Mesenchymal stem cell (in vitro differentiated cells and primary cell): ENCODE measurements around the gene TXNDC15. TPM values are rescaled to one million over a fixed set of nuclear protein-coding genes. Genes with fewer than 3 reads are reported as not detected.

ENCODE experiments used
- DNase-seq: peaks from one replicate; pipeline ENCODE4 v3.0.0-alpha.2; 2013
- H2AFZ ChIP-seq: one replicate; pipeline ENCODE4 v1.6.1; 2013; ENCODE audit warnings: low read depth, mild to moderate bottlenecking, control low read depth, inconsistent platforms, low read length, moderate library complexity
- H2AK5ac ChIP-seq: 2 replicates; pipeline ENCODE4 v1.6.1; 2013; ENCODE audit warnings: low read length, moderate library complexity, mild to moderate bottlenecking, inconsistent platforms; ENCODE audit not compliant: severe bottlenecking
- H2BK120ac ChIP-seq: one replicate; pipeline ENCODE4 v1.6.1; 2013; ENCODE audit warnings: low read depth, mild to moderate bottlenecking, inconsistent platforms, low read length, moderate library complexity
- H2BK12ac ChIP-seq, 2 experiments: one replicate each; pipeline ENCODE4 v1.6.1; 2013; ENCODE audit warnings: inconsistent platforms in 2 of 2, low read length in 2 of 2, mild to moderate bottlenecking in 2 of 2, moderate library complexity in 2 of 2, control low read depth in 1 of 2
- H2BK15ac ChIP-seq: one replicate; pipeline ENCODE4 v1.6.1; 2013; ENCODE audit warnings: mild to moderate bottlenecking, low read depth, inconsistent platforms; ENCODE audit not compliant: poor library complexity, severe bottlenecking
- H2BK5ac ChIP-seq: 2 replicates; pipeline ENCODE4 v1.6.1; 2013; ENCODE audit warnings: low read depth, mild to moderate bottlenecking, low read length, control low read depth, inconsistent platforms; ENCODE audit not compliant: poor library complexity, severe bottlenecking
- H3K14ac ChIP-seq, 2 experiments: one replicate each; pipeline ENCODE4 v1.6.1; 2013; ENCODE audit warnings: inconsistent platforms in 2 of 2, low read length in 2 of 2, control low read depth in 1 of 2, mild to moderate bottlenecking in 1 of 2, moderate library complexity in 1 of 2
- H3K18ac ChIP-seq, 2 experiments: one replicate each; pipeline ENCODE4 v1.6.1; 2013; ENCODE audit warnings: inconsistent platforms in 2 of 2, low read length in 2 of 2, control low read depth in 1 of 2, low read depth in 1 of 2, mild to moderate bottlenecking in 1 of 2
- H3K23ac ChIP-seq, 2 experiments: one replicate each; pipeline ENCODE4 v1.6.1; 2013; ENCODE audit warnings: inconsistent platforms in 2 of 2, low read length in 2 of 2, mild to moderate bottlenecking in 2 of 2, moderate library complexity in 2 of 2, control low read depth in 1 of 2
- H3K27ac ChIP-seq: 2 replicates; pipeline ENCODE4 v1.5.1; 2013; ENCODE audit warnings: mild to moderate bottlenecking, moderate library complexity, low read length, control low read depth, inconsistent platforms; ENCODE audit not compliant: poor library complexity, severe bottlenecking
- H3K27me3 ChIP-seq, 2 experiments: 2 replicates each; pipeline versions ENCODE4 v1.6.1 to v1.7.0; 2013; ENCODE audit warnings: low read length in 2 of 2, mild to moderate bottlenecking in 2 of 2, moderate library complexity in 2 of 2, control low read depth in 1 of 2, inconsistent platforms in 1 of 2; ENCODE audit not compliant: control insufficient read depth in 1 of 2, insufficient read depth in 1 of 2
- H3K36me3 ChIP-seq, 2 experiments: 2 replicates each; pipeline versions ENCODE4 v1.6.1 to v1.7.0; 2013; ENCODE audit warnings: low read length in 2 of 2, control low read depth in 1 of 2, inconsistent platforms in 1 of 2, low read depth in 1 of 2, mild to moderate bottlenecking in 1 of 2; ENCODE audit not compliant: insufficient read depth in 2 of 2, control insufficient read depth in 1 of 2
- H3K4ac ChIP-seq, 2 experiments: one replicate each; pipeline ENCODE4 v1.6.1; 2013; ENCODE audit warnings: inconsistent platforms in 2 of 2, low read length in 2 of 2, mild to moderate bottlenecking in 2 of 2, moderate library complexity in 2 of 2, control low read depth in 1 of 2, low read depth in 1 of 2
- H3K4me1 ChIP-seq: 2 replicates; pipeline ENCODE4 v1.6.1; 2013; ENCODE audit warnings: low read depth, low read length, control low read depth; ENCODE audit not compliant: control insufficient read depth, insufficient read depth
- H3K4me2 ChIP-seq: 2 replicates; pipeline ENCODE4 v1.6.1; 2013; ENCODE audit warnings: low read length, mild to moderate bottlenecking, inconsistent platforms; ENCODE audit not compliant: poor library complexity, severe bottlenecking
- H3K4me3 ChIP-seq, 2 experiments: 2 replicates each; pipeline versions ENCODE4 v1.5.1 to v1.7.0; 2013; ENCODE audit warnings: low read length in 2 of 2, mild to moderate bottlenecking in 2 of 2, control low read depth in 1 of 2, low read depth in 1 of 2; ENCODE audit not compliant: insufficient read depth in 1 of 2
- H3K79me1 ChIP-seq: replicated peaks from 2 replicates; pipeline ENCODE4 v1.6.1; 2013; ENCODE audit warnings: mild to moderate bottlenecking, control low read depth, low read length, inconsistent platforms; ENCODE audit not compliant: poor library complexity, severe bottlenecking
- H3K9ac ChIP-seq: 2 replicates; pipeline ENCODE4 v1.7.0; 2013; ENCODE audit warnings: mild to moderate bottlenecking, low read length, moderate library complexity
- H3K9me3 ChIP-seq: 2 replicates; pipeline ENCODE4 v1.7.0; 2013; ENCODE audit warnings: mild to moderate bottlenecking, low read length; ENCODE audit not compliant: control insufficient read depth
- H4K8ac ChIP-seq: one replicate; pipeline ENCODE4 v1.6.1; 2013; ENCODE audit warnings: inconsistent platforms, mild to moderate bottlenecking, low read length, moderate library complexity
- H4K91ac ChIP-seq: one replicate; pipeline ENCODE4 v1.6.1; 2013; ENCODE audit warnings: mild to moderate bottlenecking, low read length, inconsistent platforms
- WGBS: methylation state at CpG from one replicate; pipeline ENCODE4 v1.1.7; 2013; ENCODE audit warnings: mixed read lengths; 5-methylcytosine and 5-hydroxymethylcytosine counted together
- small RNA-seq: library from polyadenylated mRNA; stranded (forward); fragments of <200 nt; extraction: miRNeasy Mini kit (QIAGEN cat#:217004); gene quantifications from one replicate; pipeline ENCODE3, GENCODE V24; 2013; ENCODE audit warnings: low read depth

TXNDC15 gene

GRCh38 chr5:134949316-134949715 lies 75.1 kb downstream of the TXNDC15 start:
- Histone ChIP-seq H2BK12ac (no peak overlapping the region), H3K36me3 (no peaks in the 10 kb centered on the region), H4K8ac (no peak overlapping the region), H3K27ac (no peak overlapping the region), H3K79me1 (peaks cover 4% of the 10 kb centered on the region), H3K4me1 (no peaks in the 10 kb centered on the region), H2BK120ac (no peak overlapping the region), H3K23ac (no peak overlapping the region), H3K9ac (no peak overlapping the region), H3K9me3 (peaks cover 8% of the 10 kb centered on the region), H3K14ac (no peak overlapping the region), H3K4ac (no peak overlapping the region), H2AFZ (no peak overlapping the region), H3K4me2 (no peak overlapping the region), H3K27me3 (no peaks in the 10 kb centered on the region), H4K91ac (no peak overlapping the region), H3K18ac (no peak overlapping the region), H2AK5ac (no peak overlapping the region), H2BK15ac (no peak overlapping the region), H3K4me3 (no peak overlapping the region), H2BK5ac (no peak overlapping the region)
- DNase-seq, result no peak
- WGBS, result 92% methylated on average over 5 of the region's 5 CpGs

Small RNAs within 50 kb of the gene (small RNA-seq; reads per million reads assigned to genes)
- gene MIR4461 (not detected), gene MTND3P25 (not detected), gene MTND4LP30 (not detected)
